NB4 (cell line): ENCODE measurements around the gene MOCOS.

Experiments used
- DNase-seq: peaks from one replicate; pipeline ENCODE4 v3.0.0; 2010; ENCODE audit warnings: low read depth
- H3K4me3 ChIP-seq: one replicate; pipeline ENCODE4 v1.5.1; 2011; ENCODE audit warnings: mild to moderate bottlenecking, low read depth, low read length, moderate library complexity
- MYC ChIP-seq: IDR thresholded peaks from 2 replicates; pipeline ENCODE4 v1.6.1; 2011; ENCODE audit warnings: low read depth, low read length
- POLR2A ChIP-seq: IDR thresholded peaks from 2 replicates; pipeline ENCODE4 v1.6.1; 2011; ENCODE audit warnings: mild to moderate bottlenecking; ENCODE audit not compliant: insufficient read length; ENCODE audit errors: extremely low read depth
- TF ChIP-seq, protein P1 (sequence below): IDR thresholded peaks from one replicate; pipeline ENCODE4 v1.5.1; 2012; ENCODE audit warnings: low read depth, low read length
- TF ChIP-seq, protein P2 (sequence below): IDR thresholded peaks from 2 replicates; pipeline ENCODE4 v1.6.1; 2011; ENCODE audit warnings: low read depth, low read length

The MOCOS gene

GRCh38 chr18:36247036-36247435 lies 59.7 kb downstream of the MOCOS start:
- DNase-seq: peak; percentile 86
- TF ChIP-seq POLR2A: no peak
- TF ChIP-seq, protein P1, sequence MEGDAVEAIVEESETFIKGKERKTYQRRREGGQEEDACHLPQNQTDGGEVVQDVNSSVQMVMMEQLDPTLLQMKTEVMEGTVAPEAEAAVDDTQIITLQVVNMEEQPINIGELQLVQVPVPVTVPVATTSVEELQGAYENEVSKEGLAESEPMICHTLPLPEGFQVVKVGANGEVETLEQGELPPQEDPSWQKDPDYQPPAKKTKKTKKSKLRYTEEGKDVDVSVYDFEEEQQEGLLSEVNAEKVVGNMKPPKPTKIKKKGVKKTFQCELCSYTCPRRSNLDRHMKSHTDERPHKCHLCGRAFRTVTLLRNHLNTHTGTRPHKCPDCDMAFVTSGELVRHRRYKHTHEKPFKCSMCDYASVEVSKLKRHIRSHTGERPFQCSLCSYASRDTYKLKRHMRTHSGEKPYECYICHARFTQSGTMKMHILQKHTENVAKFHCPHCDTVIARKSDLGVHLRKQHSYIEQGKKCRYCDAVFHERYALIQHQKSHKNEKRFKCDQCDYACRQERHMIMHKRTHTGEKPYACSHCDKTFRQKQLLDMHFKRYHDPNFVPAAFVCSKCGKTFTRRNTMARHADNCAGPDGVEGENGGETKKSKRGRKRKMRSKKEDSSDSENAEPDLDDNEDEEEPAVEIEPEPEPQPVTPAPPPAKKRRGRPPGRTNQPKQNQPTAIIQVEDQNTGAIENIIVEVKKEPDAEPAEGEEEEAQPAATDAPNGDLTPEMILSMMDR: no peak
- TF ChIP-seq MYC: no peak
- TF ChIP-seq, protein P2, sequence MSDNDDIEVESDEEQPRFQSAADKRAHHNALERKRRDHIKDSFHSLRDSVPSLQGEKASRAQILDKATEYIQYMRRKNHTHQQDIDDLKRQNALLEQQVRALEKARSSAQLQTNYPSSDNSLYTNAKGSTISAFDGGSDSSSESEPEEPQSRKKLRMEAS: no peak
- H3K4me3 ChIP-seq: no peak overlapping the region

DNA sequence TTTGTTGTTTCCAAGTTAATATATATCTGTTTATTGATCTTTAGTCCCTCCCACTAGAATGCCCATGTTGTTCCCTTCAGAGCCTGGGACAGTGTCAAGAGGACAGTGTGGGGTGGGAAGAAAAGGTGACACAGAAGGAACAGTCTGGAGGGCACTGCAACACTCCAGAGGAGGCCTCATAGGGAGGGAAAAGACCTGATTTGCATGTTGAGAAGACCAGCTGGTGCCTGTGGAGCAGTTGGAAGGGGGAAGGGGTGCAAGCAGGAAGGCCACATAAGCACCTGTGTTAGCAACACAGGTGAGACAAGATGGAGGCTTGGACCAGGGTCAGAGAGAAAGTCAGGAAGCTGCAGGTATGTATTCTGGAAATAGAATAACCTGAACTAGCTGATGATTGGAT lies 62.1 kb downstream of the MOCOS start:
- H3K4me3 ChIP-seq: no peak overlapping the region
- DNase-seq: no peak
- TF ChIP-seq MYC: no peak

- no peak for DNase-seq
- TF ChIP-seq, protein P2: no peak
- no peak overlapping the region for H3K4me3 ChIP-seq
Observed at GRCh38 chr18:36250827-36251226, 63.5 kb downstream of the MOCOS start.

GRCh38 chr18:36255072-36255698 lies 67.9 kb downstream of the MOCOS start:
- no peak for DNase-seq
- TF ChIP-seq, protein P2: no peak
- no peak for TF ChIP-seq MYC
- no peak overlapping the region for H3K4me3 ChIP-seq

GRCh38 chr18:36256094-36256493 lies 68.8 kb downstream of the MOCOS start:
- DNase-seq: no peak
- TF ChIP-seq POLR2A (no peak), MYC (no peak)
- TF ChIP-seq, protein P2: no peak
- TF ChIP-seq, protein P1: no peak

DNA sequence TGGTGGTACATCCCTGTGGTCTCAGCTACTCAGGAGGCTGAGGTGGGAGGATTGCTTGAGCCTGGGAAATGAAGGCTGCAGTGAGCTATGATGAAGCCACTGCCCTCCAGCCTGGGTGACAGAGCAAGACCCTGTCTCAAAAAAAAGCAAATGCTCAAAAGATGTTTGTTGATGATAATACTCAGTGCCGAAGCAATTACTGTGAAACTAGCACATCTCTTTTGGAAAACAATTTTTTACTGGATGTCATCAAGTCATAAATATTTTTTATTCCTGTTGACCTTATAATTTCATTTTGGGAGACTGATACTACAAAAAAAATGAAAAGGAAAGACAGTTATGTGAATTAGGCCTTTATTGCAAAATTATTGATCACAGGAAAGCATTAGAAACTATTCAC lies 75.7 kb downstream of the MOCOS start:
- TF ChIP-seq MYC (no peak), POLR2A (no peak)
- TF ChIP-seq, protein P1: no peak
- TF ChIP-seq, protein P2: no peak
- H3K4me3 ChIP-seq: no peak overlapping the region
- DNase-seq: no peak

More at GRCh38 chr18:36256094-36256493, 68.8 kb downstream of the MOCOS start:
- H3K4me3 ChIP-seq: no peak overlapping the region

GRCh38 chr18:36264283-36264682 lies 77.0 kb downstream of the MOCOS start:
- TF ChIP-seq, protein P2: no peak
- no peak for TF ChIP-seq POLR2A
- TF ChIP-seq, protein P1: no peak
- TF ChIP-seq MYC: no peak
- DNase-seq: no peak

More at GRCh38 chr18:36264283-36264682, 77.0 kb downstream of the MOCOS start:
- H3K4me3 ChIP-seq: no peak overlapping the region
